GM21381 (cell line): ENCODE measurements around the gene CHSY1.
A peak's percentile ranks its signal among the peaks of the same experiment; 100 is the strongest.

ENCODE experiments used
- ATAC-seq: cut with Tn5 transposase; IDR thresholded peaks from one replicate; pipeline ENCODE4 v1.9.1; 2021; ENCODE audit warnings: mild to moderate bottlenecking, moderate library complexity; ENCODE audit not compliant: unreplicated experiment

The CHSY1 gene

DNA sequence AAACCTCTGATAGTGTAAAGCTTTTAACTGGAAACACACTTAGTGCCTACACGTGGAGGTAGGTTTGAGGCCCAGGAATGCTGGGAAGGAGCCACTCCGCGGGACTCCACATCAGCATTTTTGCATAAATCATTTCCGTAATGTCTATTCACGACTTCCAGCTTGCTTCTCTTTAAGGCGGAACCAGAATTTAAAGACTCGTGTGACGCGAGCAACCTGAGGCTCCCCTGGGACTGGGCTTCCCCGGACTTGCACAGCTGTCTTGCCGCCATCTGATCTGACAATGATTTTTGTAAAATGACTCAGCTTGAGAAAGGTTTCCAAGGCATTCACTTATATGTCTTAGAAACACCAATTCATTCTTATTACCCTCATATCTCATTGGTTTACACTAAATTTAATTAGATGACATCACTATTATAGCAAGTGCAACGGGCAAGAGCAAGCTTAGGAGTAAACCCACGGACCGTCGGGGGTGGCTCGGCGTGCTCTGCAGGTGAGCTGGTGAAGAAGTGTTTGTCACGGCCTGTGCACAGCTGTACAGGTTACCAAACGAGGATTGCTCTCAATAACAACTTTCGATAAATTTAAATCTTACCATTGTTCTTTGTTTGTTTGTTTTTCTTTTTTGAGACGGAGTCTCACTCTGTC lies 95.2 kb downstream of the CHSY1 start:
- ATAC-seq: peak; percentile 81

DNA sequence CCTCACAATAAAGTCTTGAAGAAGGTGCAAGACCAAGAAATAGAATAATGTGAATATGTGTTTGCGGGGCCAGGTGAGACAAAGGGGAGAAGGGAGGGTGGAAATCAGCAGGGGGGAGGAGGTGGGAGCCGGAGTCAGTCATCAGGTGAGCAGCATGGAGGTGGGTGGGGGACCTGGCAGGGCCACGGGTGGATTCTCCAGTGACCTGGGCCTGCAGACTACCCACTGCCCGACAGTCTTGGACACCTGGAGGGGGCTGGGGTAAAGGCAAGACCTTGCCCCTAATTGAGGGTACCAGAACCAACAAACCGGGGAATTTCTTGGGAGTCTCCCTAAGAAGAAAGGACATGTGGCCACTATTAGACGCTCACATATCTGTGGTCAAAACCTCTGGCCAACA lies 95.8 kb downstream of the CHSY1 start:
- no peak for ATAC-seq

DNA sequence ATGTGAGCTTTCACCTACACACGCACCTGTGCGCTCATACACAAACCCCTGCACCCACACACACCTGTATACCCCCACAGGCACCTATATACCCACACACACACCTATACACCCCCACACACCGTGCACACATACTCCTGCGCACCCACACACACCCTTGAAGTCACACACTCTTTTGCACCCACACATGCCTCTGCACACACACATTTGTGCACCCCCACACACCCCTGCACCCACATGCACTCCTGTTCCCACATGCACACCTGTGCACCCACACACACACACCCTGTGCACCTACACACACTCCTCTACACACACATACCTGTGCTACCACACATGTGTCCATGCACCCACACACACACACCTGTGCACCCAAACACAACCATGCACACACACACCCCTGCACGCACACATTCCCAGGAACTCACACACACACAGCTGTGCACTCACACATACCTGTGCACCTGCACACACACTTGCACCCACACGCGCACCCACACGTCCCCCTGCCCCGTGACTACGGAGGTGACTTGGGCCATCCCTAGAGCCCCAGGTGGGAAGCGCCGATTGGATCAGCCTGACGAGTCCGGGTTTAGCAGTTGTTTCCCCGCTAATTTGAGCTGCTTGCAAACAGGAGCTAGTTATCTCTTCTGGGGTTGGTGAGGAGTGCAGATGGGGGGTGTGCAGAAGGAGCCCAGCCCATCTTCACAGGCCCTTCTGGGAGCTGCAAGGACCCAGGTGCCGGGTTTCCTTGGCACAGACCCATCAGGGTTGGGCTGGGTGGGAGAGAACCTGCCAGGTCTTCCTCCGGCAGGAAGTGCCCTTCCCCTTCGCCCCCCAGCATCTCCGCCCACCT lies 97.8 kb downstream of the CHSY1 start:
- no peak for ATAC-seq

DNA sequence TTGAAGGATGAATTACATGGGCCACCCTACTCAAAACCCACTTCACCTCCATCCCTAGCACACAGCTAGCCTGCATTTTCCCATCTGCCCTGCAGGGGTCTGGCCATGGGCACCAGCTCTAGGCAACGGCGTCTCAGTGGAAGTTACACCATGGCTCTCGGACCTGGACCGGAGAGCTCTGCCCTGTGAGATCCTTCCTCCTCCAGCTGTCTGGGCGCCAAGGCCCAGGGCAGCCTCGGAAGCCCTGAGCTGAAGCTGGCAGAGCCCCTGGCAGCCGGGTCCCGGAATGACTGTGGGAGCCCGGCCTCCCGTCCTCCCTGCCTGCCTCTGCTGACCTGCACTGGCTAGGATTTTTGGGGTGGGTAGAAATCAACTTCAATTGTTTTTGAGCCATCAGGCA lies 98.9 kb downstream of the CHSY1 start:
- ATAC-seq: no peak

DNA sequence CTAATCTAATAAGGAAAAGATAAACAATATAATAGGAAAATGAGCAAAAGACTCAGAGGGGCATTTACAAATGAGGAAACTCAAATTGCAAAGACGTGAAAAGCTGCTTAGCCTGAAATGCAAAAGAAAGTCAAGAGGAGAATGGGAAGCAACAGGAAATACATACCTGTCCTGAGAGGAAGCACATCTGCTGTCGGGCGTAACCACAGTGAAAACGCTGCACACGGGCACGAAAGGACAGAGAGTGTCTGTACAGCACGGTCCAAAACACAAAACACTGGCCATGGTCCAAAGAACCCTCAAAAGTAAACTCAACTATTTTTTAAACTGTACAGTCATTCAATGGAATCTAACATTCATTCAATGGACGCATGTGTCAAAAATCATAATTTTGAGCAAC lies 100.6 kb downstream of the CHSY1 start:
- ATAC-seq: no peak

DNA sequence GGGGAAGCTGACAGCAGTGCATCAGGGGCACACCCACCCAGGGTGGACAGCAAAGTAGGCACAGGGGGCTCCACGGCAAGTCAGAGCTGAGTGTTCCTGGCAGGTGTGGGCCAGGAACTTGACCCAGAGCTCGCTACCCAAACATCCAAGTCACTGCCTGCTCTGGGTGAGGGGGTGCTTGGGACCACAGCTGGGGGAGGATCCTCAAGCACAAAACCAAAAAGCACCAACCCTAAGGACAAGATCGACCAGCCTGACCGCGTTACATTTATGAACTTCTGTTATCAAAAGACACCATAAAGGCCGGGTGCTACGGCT lies 101.2 kb downstream of the CHSY1 start:
- ATAC-seq: no peak

DNA sequence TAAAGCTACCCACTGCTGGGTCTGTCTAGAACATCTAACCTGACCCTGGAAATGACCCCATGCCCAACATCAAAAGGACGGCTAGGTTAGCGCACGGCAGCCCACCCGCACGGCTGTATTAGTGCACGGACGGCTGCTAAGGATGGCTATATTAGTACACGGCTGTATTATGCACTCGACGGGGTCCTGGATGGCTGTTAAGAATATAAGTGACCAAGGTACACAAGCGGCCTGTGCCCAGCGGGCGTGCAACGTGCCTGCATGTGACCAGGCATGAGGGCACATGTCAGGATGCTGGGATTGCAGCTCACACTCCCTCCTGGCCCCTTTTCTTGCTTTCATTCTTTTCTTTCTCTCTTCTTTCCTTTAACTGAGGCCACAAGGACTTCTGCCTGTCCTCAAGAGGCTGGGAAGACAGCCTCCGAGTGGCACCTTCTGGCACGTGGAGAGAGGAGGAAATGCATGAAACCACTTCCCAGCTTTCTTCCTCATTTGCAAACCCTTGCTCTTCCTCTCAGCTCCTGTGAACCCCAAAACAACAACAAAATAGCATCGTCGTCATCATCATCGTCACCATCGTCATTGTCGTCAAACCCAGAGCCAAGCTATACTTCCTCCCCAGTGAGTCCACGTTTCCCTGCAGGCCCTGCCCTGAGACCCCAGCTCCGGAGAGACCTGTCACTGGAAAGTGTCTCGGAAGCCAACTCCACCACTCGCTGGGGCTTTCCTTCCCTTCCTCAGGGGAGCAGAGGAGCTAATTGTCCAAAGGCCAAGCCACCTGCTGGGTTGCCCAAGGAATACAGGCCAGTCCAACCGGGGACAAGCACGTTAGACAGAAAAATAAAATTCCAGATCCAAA lies 101.8 kb downstream of the CHSY1 start:
- ATAC-seq: no peak

DNA sequence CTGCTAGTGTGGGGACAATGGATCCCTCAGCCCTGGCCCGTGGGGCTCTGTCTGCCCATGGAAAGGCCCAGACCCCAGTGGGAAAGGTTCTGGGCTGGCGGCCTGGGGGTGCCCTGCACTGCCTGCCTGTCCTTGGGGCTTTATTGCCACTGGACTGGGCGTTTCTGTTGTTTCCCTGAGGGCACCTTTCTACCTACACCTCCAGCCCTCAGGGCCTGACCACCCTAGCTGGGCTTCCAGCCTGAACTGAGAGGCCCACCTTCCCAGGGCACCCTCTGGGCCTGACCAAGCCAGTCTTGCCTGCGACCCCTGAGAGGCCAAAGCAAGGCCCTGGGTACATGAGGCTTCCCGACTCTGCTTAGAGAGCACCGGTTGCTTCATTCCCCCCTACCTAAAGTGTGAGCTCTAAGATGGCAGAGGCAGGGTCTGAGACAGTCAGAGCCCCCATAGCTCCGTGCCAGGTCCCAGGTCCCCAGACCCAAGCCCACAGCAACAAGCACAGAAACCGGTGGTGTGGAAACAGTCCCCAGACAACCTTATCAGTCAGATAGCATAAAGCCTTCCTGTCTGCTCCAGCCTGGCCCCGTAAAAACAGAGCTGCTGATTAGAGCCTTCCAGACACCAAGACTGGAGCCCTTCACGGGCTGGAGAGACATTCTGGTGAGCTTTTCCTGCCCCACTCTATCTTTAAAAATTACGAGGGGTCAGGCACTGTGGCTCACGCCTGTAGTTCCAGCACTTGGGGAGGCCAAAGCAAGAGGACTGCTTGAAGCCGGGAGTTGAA lies 102.8 kb downstream of the CHSY1 start:
- no peak for ATAC-seq

DNA sequence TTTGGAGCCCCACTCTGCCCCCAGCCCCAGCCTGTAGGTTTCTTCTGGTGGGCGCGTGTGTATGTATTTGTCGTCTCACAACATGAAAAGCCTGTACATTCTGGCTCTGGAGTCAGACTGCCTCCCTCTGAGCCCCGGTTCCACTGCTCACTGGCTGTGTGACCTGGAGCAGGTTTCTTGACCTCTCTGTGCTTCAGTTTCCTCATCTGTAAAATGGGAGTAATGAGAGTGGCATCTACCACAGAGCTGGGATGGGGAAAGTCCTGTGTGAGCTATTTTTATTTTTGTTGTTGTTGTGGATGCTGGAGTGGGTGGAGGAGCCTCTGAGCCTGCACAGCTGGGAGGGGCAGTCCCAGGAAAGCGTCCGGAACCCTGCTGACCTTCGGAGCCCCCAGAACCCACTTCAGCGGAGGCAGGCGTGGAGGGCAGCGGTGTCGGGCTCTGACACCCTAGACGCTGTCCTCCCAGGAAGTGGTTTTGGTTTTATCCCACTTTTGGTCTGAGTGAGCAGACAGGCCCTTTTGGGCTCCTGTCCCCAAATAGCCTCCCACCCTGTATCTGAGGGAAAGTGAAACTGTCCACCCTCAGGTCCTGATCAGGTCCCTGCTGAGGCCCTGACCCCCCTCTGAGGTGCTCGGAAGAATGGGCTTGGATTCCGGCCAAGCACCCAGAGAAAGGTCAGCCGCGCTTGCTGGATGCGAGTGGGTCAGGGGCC lies 103.5 kb downstream of the CHSY1 start:
- peak; percentile 58 for ATAC-seq

DNA sequence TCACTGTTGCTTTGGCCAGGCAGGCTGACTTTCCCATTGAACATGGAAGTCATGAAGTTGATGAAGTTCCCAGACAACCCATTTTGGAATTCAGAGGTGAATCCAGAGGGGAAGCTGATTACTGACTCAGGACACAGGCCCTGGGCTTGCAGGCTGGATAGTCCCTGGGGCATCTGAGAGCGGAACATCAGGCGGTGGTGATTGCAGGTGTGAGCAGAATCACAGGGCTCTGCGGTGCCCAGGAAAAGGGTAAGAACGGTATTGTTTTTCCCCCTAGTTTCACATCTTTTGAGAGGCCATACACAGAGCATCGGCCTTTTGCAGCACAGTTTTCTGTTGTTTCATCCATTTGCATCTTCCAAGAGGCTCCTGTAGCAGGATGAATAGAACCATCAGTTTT lies 104.7 kb downstream of the CHSY1 start:
- ATAC-seq: no peak

DNA sequence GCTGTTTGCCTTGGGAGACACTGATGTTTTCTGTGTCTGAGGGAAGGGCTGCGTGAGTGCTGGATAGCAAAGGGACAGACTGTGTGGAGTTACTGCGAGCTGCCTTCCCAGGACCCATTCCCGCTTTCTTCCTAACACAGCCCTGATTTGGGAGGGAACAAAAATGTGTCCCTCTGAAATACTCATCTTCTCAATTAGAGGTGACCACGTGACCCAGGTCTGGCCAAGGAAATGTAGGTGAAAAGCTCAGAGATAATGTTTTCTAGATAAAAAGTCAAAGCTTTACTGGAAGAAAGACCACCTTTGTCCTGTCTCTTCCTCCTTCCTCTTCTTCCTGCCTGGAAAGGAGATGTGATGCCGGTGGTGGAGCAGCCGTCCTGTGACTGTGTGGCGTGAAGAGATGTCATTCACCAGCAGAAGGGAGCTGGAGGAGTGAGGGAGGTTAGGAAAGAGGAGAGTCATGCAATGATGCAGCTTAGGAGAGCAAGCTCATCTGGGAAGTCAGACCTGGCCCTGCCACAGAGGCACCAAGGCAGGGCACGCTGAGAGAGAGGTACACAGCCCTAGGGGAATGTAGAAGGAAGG lies 105.6 kb downstream of the CHSY1 start:
- no peak for ATAC-seq

DNA sequence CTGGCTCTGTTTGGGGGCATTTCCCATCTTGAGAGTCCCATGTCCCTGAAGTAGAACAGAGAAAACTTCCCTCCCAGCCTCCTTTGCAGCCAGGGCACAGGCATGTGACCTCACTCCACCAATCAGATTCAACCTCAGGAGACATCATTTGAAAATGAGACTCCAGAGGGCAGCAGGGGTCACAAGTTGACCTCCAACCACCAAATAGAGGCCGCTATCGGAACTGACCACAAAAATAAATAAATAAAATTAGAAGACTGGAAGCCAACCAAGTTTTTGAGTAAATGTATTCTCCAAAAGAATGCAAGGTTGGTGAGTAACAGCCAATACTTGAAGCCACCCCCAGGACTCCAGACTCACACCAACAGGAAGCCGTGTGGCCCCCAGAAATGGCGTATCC lies 106.5 kb downstream of the CHSY1 start:
- no peak for ATAC-seq

DNA sequence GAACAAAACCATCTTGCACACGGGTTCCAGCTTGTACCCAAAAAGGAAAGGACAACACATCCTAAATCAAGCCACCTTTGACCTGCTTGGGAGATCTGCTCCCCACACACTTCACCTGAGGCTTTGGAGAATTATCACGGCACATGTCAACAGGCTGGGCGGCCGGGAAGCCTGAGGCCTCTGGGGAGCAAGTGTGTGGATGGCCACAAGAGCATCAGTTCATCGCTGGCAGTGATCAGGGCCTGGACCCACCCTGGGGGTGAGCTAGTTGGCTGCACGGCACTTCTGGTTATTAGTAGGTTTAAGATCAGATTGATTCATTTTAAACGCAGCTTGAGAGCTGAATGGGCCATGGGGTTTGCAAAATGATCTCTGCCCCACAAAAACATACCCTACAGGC lies 108.5 kb downstream of the CHSY1 start:
- ATAC-seq: no peak

DNA sequence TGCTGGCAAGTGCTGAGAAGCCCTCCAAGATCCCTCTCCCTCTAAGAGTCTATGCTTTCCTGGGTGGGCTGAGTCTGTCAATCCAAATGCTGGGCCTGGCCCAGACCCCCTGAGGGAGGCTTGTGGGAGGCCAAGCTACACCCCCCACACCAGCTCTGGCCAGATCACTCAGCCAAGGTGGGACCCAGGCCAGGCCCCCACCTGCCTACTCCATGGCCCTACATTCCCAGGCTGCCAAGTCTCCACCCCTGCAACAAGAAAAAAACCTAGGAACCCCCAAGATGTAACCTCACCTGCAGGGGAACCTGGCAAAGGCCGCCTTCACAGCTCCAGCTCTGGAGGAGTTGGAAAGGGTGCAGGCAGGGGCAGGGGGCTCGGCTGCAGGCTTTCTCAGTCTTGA lies 109.1 kb downstream of the CHSY1 start:
- ATAC-seq: no peak

DNA sequence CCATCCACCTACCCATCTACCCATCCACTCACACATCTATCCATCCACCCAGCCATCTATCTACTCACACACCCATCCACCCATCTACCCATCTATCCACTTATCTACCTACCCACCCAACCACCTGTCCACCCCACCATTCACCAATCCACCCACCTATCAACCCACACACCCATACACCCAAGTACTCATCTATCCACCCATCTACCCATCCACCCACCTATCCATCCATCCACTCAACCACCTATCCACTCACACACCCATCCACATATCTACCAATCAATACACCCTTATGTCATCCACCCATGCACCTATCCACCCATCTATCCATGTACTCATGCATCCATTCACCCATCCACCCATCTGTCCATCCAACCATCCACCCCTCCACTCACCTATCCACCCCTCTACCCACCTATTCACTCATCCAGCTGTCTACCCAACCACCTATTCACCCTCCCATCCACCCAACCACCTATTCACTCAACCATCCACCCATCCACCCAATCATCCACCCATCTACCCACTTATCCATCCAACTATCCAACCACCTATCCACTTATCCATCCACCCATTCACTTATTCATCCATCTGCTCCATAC lies 109.8 kb downstream of the CHSY1 start:
- ATAC-seq: no peak

DNA sequence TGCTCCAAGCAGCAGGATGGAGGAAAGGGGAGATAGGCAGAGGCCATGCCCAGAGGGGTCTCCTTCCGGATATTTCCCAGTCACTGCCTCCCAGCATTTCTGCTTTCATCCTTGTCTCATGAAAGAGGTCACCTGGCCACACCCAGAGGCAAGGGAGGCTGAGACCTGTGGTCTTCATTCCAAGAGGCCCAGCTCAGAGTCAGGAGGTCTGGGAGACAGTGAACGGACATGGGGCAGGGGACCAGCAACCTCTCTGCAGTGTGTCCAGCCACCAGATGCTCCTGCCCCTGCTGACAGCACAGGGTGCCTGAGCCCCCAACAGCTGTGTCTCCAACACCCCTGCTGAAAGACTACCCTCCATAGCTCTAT lies 111.2 kb downstream of the CHSY1 start:
- no peak for ATAC-seq

DNA sequence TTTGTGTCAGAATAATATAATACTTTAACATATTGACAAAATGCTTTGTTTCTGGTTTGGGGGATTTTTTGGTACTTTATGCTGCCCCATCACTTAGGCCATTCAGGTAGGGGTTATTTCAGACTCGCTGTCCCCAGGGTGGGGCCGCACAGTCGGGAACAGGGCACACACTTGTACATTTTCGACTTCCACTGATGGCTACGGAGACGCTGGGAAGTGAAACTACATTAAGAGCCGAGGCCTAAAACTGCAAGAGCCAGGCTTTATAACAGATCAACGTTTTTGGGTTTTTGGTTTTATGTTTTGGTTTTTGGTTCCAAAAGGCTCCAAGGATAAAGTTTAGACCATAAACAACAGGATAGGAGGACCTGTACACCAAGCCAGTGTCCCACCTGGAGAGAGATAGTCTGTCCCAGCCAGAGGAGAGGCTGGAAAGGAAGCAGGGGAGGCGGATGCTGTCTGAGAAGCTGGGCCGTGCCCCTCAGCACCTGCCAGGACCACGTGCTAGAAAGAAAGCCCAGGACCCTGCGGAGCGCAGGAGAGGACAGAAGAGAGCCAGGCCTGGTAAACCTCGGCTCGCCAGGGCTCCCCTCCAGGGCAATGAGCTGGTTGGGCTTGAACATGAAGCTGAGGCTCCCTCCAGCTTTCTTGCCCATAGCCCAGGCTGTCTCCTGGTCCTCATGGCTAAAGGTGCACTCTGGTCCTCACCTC lies 111.7 kb downstream of the CHSY1 start:
- no peak for ATAC-seq

DNA sequence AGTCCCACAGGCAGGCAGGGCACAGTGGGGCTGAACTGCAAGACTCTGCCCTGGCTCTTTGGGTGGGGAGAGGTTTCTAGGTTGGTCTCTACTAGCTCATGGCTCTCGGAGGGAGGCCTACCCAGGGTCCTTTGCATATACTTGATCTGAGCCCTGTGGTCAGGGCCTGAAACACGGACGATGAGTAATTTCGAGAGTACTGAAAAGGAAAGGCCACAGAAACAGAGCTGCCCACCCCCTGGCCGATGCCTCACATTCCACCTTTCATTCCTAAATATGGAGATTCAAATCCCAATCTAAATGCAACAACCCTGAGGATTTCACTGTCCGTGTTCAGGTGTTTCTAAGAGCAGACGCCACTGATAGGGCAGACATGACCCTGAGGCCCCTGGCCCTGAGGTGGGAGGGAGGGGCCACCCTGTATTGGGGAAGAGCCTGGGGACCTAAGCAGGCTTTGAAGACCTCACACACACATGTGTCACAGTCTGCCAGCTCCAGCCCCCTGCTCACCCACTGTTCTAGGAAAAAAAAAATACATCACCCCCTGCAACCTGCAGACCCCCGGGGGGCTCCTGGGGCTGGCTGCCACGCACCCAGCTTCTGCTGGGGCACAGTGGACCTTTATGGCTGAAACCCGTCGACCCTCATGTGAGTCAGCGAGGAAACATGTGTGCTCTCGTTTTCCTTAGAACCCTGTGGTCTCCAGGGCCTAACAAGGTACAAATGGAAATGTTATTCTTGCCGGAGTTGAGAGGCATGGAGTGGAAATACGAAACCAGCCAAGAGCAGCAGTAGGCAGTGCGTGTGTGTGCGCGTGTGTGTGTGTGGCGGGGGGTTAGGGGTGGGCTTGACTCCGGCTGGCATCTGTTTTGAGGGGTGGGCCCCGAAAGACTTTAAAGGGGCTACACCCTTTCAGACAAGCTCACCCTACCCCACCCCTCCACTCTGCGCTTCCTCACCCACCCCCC lies 112.7 kb downstream of the CHSY1 start:
- ATAC-seq: peak; percentile 71
